Stimulated activated CD4-positive, alpha-beta T cell treated with anti-CD3 and anti-CD28 coated beads, Interleukin-15, amount 100 ng/mL, for 1 hour (primary cell): Measurements from ENCODE around the gene TMPRSS3.

Experiments used
- DNase-seq, 2 donors: peaks; one replicate each; pipeline ENCODE4 v3.0.0-alpha.2; 2020; ENCODE audit warnings: low read depth in 1 of 2, low spot score in 1 of 2

The TMPRSS3 gene

GRCh38 chr21:42429021-42429420, 33.2 kb upstream of the TMPRSS3 start:
- no peak for DNase-seq

DNA sequence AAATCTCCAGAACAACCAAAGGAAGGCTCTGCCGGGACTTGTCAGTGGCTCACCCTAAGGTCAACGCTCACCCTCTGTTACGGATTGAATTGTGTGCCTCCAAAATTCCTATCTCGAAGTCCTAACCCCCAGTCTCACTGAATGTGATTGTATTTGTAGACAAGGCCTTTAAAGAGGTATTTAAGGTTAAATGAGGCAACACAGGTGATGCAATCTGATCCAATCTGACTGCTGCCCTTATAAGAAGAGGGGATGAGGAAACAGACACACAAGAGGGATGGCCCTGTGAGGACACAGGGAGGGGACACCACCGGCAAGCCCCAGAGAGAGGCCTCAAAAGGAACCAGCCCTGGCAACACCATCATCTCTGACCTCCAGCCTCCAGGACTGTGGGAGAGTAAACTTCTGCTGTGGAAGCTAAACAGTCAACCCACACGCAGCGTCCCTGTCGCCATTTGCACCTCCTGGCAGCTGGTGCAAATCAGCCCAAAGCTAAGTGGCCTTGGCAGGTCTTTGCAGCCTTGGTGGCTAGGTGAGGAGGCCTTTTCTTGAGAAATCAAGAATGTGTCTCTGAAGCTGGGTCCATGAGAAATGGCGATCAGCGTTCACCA, 32.1 kb upstream of the TMPRSS3 start:
- DNase-seq: no peak

- no peak for DNase-seq
Observed at GRCh38 chr21:42426876-42427480, 31.1 kb upstream of the TMPRSS3 start.

DNA sequence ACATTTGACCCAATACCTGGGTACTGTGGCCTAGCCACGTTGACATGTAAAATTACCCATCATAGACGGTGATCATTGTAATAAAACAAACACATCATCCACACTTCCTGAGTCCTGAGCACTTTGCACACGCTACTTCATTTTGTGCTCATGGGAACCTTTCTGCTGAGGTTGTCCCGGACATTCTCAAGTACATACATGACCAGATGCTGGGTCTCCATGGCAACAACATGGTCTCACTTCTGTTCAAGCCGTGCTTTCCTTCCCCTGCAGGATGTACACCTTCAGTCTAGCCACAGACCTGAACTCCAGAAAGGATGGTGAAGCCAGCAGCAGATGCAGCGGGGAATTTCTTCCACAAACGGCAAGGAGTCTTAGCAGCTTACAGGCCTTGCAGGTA, 30.6 kb upstream of the TMPRSS3 start:
- no peak for DNase-seq

DNA sequence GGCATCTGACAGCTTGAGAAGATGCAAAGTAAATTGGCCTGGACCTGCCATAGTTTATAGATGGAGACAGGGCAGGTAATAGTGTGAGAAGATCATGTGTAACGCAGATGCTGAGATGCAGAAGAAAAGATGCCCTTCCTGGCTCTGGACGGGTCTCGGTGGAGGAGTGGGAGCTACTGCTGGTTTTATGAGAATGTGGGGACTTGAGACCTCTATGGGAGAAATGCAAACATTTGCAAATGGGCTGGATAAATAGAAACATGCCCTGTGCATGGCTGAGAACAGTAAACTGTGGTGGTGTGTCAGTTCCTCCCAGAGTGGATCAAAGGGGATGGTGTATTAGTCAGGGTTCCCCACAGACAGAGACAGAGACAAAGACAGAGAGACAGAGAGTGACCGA, 29.7 kb upstream of the TMPRSS3 start:
- no peak for DNase-seq

- DNase-seq: peak in 1 of 2 donors; percentile 54
Observed at GRCh38 chr21:42424914-42425541, 29.2 kb upstream of the TMPRSS3 start.

DNA sequence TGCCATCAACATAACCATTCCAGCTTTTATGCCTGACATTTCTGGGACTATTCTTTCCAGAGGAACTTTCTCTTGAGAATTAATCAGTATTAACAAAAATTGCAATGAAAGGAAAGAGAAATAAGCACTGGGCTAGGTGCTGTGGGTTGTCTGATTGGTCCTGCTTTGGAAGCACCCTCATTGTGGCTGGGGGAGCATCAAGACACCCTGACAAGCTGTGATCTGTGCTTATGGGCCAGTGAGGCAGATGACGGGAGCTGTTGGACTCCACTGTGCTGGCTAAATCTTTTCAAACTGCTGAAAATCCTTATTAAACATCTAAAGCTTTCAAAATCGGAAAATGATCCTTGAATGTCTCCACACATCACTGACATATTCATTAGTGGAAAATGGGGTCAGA, 27.8 kb upstream of the TMPRSS3 start:
- no peak for DNase-seq

DNA sequence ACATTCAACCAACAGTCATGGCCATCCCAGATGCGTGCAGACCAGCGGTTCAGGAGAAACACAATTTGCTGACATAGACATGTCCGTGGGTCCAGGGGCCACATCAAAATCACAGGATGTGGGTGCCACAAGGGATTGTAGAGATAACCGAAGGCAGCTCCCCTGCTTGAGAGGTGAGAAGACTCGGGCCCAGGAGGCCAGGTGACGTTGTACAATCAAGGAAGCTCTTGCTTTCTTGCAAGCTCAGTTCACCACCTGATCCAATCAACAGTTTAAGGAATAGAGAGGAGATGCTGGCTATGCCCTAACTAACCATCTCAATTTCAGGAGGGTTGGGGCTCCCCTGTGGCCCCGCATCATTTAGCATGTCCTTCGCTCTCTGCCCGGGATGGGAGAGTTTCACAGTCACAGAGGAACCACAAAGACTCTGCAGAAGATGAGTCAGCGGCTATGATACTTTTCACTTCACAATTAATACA, 27.4 kb upstream of the TMPRSS3 start:
- no peak for DNase-seq

GRCh38 chr21:42421018-42421793, 25.4 kb upstream of the TMPRSS3 start:
- DNase-seq: no peak

DNA sequence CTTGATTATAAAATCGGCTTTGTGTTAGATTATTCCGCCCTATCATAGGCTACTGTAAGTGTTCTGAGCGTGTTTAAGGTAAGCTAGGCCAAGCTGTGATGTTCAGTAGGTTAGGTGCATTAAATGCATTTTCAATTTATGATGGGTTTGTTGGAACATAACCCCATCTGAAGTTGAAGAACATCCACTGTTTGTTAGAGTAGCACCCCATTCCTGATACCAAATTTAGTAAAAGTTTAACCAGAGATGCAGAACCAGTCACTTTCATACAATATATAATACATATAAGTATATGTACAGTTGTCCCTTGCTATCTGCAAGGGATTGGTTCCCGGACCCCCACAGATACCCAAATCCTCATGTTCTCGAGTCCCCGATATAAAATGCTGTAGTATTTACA, 24.0 kb upstream of the TMPRSS3 start:
- no peak for DNase-seq

DNA sequence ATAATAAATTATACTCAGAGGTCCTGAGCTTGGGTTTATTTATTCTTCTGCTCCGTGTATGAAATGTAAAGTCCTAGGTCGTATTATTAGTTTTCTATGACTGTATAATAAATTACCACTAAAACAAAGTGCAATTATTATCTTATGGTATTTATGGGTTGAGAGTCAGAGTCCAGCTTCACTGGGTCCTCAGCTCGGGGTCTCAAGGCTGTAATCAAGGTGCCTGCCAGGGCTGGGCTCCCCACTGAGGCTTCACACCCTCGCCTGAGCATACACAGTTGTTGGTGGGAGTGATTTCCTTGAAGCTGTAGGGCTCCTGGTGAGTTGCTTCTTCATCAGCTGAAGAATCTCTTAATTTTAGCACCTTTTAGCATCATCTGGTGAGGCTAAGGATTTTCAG, 23.0 kb upstream of the TMPRSS3 start:
- no peak for DNase-seq

DNA sequence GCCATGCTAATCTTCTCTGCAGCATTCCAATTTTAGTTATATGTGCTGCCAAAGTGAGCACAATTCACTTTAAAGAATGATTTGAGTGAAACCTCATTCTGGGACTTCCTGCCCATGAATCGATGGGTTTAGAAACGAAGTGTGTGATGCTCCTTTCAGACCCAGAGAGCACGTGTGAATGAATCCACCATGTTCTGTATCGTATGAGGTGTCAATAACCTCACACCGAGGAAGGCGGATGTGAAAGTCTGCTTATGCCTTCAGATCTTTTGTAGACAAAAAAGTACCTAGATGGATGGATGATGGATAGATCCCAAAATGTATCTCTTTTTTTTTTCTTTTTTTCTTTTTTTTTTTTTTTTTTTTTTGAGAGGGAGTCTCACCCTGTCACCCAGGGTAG, 21.7 kb upstream of the TMPRSS3 start:
- no peak for DNase-seq

GRCh38 chr21:42414928-42415769, 19.3 kb upstream of the TMPRSS3 start:
- DNase-seq: peak; percentile 72 to 80

DNA sequence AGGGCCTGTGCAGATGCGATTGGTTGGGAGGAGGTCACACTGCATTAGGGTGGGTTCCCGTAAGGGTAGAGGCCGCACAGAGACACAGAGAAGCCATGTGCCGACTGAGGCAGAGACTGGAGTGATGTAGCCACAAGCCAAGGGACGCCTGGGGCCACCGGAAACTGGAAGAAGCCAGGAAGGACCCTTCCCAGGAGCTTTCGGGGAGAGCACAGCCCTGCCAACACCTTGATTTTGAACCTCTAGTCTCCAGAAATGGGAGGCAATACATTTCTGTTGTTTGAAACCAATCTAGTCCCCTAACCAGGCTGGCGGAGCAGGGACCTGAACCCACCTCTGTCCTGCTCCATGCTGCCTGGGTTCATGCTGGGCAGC, 18.7 kb upstream of the TMPRSS3 start:
- DNase-seq: no peak

DNA sequence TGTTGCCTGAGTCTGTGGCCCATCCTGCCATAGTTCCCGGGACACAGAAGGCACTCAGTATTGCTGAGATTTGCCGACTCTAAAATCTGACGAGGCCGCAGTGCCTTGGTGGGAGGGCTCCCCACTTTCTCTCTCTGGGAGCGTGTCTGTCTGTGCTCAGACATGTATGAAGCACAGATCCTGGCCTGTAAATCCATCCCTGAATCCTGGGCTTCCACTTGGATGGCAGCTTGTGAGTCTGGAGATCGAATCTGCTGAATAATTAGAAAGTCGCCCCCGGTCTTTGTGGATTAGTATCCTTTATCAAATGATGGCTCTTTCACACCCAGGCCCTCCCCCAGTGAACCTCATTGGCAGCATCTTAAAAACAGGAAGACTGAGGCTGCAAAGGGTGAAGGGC, 18.2 kb upstream of the TMPRSS3 start:
- no peak for DNase-seq

GRCh38 chr21:42413500-42413899, 17.6 kb upstream of the TMPRSS3 start:
- DNase-seq: no peak

DNA sequence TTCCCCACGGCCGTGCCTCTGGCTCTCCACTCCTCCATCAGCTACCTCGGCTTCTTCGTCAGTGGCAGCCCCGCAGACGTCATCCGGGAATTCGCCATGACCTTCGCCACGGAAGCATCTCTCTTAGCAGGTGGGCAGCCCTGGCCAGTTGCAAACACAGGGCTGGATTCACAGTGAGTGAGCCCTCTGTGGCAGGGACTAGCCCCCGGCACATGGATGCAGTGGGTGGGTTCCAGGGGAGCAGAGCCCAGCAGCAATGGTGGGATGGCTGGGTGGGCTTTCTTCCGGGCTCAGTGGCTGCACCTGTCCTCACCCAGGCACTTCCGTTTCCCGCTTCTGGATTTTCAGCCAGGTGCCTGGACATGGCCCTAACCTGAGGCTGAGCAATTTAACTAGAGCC, 17.2 kb upstream of the TMPRSS3 start:
- DNase-seq: no peak

GRCh38 chr21:42412636-42412933, 16.7 kb upstream of the TMPRSS3 start:
- no peak for DNase-seq

GRCh38 chr21:42411891-42412635, 16.2 kb upstream of the TMPRSS3 start:
- DNase-seq: no peak

GRCh38 chr21:42411197-42411869, 15.5 kb upstream of the TMPRSS3 start:
- no peak for DNase-seq
